22Rv1 (cell line): ENCODE data around the gene MIGA1.

Experiments
- ZFX ChIP-seq: fragments of 450-650 bp; IDR thresholded peaks from 2 replicates; pipeline ENCODE4 v1.6.1; 2017; ENCODE audit warnings: antibody characterized with exemption, borderline replicate concordance
- TF ChIP-seq, protein P1 (sequence below): fragments of 450-650 bp; IDR thresholded peaks from 2 replicates; pipeline ENCODE4 v1.5.1; 2017; ENCODE audit warnings: mild to moderate bottlenecking

- TF ChIP-seq, protein P1, sequence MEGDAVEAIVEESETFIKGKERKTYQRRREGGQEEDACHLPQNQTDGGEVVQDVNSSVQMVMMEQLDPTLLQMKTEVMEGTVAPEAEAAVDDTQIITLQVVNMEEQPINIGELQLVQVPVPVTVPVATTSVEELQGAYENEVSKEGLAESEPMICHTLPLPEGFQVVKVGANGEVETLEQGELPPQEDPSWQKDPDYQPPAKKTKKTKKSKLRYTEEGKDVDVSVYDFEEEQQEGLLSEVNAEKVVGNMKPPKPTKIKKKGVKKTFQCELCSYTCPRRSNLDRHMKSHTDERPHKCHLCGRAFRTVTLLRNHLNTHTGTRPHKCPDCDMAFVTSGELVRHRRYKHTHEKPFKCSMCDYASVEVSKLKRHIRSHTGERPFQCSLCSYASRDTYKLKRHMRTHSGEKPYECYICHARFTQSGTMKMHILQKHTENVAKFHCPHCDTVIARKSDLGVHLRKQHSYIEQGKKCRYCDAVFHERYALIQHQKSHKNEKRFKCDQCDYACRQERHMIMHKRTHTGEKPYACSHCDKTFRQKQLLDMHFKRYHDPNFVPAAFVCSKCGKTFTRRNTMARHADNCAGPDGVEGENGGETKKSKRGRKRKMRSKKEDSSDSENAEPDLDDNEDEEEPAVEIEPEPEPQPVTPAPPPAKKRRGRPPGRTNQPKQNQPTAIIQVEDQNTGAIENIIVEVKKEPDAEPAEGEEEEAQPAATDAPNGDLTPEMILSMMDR: no peak
- no peak for TF ChIP-seq ZFX
Measured at GRCh38 chr1:77926561-77927357, 147.3 kb downstream of the MIGA1 start.
